ENCODE measurements around the gene MEG3.

MEG3 gene

DNA sequence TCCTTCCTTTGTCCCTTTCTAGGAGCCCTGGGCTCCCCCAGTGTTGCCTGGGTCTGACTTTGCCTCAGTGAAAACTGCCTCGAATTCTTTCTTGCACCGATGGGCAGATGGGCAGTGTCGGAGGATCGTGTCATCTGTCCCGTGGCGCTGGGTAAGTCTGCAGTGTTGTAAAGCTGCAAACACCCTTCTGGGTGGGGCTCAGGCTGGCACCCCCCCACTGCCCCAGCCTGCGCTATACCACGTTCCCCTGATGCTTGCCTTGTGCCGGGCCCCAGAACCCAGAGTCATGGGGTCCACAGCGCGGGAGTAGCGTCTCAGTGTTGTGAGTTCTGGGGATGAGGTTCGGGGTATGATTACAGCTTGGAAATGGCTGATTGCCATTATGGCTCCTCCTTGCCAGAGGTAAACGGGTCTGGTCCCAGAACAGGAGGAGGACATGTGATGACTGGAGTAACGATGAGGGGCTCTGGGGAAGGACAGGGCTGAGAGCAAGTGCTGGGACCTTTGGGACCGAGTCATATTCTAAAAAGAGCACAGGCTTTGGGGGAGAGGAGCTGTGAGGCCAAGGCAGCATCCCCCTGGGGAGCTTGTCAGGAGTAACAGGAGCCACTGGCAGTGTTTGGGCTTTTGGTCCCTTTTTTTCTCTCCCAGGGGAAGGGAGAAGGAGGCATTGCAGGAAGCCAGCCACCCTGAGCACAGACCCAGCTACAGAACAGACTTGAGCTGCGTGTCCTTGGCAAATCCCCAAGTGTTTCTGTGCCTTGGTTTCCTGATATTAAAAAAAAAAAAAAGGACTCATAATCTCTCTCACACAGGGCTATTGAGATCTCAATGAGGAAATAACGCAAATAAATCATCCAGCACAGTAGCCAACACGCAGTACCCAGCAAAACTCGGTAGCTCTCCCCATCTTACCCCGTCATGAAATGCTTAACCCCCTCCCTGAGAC is 73.3 kb downstream of the MEG3 start:
- DNase-seq: no peak

DNA sequence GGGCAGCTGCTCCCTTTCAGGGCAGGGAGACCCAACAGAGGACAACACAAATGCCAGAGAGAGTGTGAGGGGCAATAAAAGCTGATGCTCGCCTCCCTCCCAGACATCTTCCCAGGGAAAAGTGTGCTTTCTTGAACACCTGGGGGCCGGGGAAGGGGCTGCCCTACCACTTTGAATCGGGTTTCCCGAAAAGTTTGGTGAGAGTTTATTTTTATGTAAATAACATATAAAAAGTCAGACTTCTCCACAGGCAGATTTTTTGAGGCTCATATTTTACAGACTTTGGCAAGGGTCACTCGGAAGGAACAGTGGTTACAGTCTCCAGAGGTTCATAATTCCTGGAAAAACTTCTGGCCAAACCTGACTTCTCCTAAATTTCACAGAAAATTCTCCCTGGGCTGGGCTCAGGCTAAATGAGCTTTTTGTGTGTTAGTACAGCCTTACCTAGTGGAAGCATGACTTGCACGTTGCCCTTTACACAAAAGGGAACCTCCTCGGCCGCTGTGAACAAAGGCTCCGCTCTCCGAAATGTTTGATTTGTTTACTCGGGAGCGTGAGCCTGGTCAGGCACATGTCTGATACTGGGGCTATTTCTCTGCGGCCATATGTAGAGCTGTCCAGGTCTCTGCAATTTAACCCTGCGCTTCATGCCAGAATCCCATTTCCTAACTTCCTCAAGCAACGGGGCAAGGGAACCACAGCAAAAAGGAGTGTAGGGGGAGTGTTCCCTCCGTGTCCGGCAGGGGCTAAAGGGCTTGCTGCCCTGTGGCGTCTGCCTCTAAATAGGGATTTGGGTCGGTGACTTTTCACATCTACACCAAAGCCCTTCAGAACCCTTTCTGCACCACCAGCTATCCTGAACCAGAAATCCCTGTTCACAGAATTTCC is 74.2 kb downstream of the MEG3 start:
- DNase-seq: no peak

DNA sequence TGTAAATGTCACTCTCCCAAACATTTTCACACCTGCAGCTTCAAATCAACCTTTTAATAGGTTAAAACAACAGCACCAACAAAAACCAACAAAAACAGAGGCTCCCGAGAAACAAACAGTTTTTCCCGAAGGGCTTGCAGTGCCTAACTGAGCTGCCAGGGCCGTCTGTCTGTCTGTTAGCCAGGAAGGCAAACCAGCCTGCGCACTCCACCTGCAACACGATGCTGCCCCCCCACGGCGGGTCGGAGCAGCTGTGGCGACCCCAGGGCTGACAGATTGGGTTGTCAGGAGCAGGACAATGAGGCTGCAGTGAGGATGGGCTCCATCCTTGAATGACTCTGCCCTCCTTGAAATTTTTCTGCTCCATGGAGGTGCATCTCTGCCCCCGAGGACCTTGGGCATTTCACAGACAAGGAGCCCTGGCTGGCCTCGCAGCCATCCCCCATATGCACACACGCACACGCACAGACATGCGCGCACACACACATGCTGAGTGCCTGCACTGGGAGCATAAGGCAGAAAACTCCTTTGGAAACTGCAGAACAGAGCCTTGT is 75.0 kb downstream of the MEG3 start:
- no peak for DNase-seq

DNA sequence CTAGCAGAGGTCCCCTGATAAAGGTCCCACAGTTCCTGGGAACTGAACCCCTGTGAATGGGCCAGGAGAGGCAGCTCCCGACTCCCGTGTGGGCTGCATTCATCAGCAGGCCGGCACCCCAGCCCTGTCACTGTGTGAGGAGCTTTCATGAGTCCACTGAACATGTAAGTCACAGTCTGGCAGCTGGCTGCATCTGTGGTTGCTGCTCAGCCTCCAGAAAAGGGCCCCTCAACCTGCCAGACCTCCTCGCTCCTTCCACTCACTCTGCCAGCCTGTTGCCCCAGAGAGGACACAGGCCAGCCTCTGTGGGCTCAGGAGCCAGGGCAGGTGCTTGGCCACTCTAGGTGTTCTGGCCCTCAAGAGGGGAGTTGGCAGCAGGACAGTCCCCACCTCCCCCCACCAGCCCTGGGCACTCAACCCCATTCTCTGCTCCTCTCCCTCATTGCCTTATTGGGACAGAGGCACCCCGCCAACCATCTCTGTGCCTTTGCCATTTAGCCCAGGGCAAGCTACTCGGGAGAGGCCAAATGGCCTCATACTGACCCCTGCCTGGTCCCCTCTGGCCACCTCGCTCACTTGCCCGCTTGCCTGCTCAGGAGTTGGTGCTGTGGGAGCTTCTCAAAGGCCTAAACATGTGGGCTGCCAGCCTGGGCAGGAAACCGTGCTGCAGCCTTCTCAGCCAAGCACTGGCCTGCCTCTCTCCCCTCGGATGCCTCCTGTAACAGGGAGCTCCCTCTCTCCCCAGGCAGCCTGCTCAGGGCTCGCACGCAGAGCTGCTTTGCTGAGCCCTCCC is 75.7 kb downstream of the MEG3 start:
- no peak for DNase-seq

DNA sequence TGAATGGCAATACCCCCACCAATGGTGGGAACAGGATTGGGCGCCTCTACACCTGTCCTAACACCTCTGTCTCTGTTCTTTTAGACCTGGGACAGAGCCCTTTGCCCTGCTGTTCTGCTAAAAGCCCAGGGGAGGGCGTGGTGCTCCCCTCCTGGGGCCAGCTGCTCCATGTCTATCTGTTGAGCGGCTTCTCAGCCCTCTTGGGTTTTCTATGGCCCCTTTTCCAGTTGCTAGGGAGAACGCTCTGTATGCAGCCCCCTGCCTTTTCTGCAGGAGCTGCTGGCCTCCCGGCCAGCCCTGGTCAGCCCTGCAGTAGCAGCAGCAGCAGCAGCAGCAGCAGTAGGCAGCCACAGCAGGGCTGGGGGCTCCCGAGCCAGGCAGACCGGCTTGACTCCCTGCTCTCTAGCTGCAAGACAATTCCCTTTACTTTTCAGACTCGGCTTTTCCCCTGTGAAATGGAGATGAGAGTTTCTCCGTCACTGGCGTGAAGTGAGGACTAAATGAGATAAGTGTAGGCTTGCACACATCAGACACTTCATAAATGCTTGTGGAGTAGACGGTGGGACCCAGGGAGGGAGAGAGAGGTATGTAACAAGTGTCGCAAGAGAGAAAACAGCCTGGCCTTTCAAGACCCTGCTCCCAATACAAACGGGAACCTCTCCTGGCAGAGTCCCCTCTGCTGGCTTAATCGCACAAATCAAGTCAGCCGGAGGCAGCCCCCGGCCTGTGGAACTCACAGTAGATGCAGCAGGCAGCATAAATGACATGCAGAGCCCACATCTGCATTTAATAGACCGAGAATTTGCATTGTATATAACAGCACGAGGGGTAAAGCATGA is 76.6 kb downstream of the MEG3 start:
- DNase-seq: no peak

DNA sequence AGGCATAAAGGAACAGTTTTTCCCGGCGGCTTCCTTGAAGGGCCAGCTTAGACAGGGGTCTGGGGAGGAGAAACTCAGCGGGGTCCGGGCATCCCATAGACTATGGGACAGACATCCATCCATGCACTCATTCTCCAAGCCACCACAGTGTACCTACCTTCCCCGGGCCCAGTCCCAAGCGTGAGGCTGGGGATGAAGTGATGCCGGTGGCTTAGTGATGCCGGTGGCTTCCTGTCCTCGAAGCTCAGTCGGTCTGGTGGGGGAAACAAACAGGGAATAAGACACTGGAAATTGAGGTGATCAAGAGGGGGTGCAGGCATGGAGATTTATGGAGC is 77.2 kb downstream of the MEG3 start:
- no peak for DNase-seq

DNA sequence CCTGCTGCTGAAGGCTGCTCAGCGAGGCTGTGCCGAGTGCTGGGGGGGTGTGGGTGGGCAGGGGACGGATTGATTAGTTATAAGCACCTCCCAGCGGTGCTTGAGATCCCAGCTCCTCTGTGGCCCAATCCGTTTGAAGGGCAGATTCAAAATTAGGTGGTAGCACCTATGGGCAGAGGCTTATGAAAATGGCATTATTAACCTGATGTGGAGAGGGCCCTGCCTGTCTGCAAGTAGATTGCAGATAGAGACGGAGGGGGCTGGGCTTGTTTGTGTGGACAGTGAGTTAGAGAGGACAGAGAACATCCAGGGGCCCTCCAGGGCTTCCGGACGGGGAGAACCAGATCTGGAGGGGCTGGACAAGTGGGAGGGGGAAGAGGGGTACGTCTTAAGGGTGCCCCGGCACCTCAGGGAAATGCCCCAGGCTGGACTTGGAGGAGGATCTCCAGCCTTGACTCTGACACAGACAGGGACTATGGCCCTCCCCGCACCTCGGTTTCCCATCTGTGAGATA is 77.8 kb downstream of the MEG3 start, which contains the start of gene RTL1:
Gene RTL1 (minus strand): TSS at position 51 of the 514 bp plus-strand sequence. CDS start 18,934 bp downstream, outside the sequence.
- DNase-seq: no peak

DNA sequence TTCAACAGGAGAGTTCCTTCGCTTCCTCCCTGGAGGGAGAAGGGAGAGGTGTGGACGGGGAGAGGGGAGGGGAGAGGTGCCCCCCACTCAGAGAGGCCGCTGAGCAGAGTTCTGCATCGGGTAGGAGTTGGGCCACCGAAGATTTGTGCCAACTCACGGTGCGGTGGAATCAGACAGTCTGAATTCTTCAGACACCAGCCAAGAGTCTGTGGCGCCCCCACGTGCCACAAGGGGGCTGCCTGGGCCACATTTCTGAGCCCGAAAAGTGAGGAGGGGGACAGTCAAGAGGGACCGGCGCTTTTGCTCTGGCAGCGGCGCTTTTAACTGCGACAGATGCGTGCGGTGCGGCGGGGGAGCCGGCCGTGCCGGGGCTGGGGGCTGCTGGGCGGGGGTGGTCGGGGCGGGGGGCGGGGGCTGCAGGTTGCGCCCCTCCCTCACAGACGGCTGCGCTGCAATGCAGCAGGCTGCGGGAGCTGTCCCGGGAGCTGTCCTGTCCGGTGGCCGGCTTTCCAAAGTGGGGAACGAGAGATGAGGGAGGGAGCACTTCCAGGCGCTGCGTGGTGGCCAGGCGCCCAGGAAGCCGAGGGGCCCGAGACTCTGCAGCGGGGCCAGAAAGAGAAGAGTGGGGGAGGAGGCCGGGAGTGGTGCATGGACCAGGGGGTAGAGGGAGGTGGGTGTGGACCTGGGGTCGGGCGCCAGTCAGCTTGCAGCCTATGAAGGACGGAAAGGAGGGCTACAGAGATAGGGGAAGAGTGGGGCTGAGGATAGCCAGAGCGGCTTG is 78.6 kb downstream of the MEG3 start:
- DNase-seq: no peak

DNA sequence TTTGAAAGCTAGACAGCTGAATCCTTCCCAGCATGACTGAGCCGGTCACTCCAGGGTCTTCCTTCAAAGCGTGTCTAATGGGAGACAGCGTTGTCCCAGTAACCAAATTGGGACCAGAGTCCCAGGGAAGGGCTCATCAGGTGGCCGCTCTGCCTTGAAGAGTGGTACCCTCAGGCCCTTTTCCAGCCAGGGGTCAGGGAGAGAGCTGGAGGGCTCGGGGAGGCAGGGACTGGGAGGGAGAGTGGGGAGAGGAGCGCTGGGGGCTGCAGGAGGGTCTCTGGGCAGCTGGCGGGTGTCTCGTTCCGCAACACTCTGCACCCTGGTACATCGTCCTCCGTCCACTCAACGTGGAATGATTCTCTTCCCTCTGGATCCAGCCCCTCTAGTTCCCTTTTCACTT is 79.2 kb downstream of the MEG3 start:
- DNase-seq: no peak

DNA sequence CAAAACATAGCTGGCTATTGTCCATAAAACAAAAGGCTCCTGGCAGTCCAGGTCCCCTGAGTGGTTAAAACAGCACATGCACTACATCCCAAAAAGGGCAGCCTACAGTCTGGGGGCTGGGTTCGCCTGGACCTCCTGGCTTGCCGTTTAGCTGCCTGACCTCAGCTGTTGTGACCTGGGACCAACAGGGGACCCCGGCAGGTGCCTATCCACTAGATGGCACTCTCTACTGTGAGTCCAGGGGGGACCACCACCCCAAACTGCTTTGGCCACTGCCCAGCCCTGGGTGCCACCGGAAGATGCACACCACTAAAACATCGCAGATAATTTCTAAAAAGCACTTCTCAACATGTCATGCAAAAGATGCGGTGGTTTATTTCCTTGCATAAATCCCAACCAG is 80.5 kb downstream of the MEG3 start:
- DNase-seq: no peak

DNA sequence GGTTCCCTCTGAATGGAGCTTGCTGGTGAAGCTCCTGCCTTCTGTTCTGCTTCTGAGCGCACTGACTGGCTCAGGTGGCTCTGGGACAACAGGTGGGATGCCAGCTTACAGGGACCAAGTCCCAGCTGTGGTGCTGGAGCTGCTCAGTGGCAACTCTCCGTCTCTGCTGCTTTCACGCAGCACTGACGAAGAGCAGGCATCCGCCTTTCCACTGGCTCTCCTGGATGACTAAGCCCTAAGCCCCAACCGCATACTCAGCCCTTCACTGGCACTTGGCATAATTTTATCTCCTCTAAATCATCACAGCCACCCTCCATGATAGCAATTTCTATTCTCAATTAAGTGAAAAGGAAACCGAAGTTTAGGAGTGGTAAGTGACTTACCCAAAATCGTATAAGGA is 81.3 kb downstream of the MEG3 start:
- DNase-seq: no peak

DNA sequence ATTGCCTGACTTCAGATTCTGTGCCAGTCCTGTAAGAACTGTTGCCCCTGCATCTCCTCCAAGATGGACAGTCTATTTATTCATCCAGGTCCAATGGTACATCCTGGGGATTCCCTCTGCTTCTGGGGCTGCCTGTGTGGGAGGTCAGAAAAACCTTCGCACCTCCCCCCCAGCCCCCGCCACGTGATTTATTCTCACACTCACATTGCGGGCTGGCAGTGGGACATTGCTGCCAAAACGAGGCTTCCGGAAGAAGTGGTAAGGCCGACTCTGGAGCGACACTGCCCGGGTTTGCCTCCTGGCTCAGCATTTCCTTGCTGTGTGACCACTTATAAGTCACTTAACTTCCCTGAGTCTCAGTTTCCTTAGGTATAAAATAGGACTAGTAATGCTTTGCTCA is 83.5 kb downstream of the MEG3 start:
- no peak for DNase-seq

Data from fibroblast of skin of back (primary cell).